NCI-H2227 treated with DMSO at 0.1 percent for 48 hours (cell line): Measurements from ENCODE around the gene HLA-DOA.

ENCODE experiments used
- DNase-seq: peaks from one replicate; lab custom pipeline; 2025; lab: John Stamatoyannopoulos, UW

Gene HLA-DOA

GRCh38 chr6:33017018-33017417 is 7.6 kb upstream of the HLA-DOA start:
- DNase-seq: no peak

GRCh38 chr6:33015798-33016197 is 6.4 kb upstream of the HLA-DOA start:
- DNase-seq: no peak

GRCh38 chr6:33014841-33015634 is 5.6 kb upstream of the HLA-DOA start:
- peak; percentile 76 for DNase-seq

DNA sequence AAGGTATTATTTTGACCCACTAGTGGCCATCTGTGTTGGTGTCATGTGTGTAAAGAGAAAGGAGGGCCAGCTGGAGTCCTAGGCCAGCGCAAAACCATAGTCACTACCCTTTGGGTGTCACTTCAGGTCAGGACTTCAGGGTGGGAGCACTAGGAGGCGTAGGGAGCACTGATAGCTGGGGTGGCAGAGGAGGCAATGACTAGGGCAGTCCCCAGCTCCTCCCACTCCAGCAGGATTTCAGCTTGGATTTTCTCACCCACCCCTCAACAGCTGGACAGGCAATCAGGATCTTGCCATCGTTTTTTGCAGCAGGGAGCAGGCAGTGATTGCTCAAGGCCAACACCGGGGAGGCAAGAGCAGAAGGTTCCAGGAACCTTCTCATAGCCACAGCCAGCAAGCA is 4.2 kb upstream of the HLA-DOA start:
- DNase-seq: no peak

GRCh38 chr6:33010356-33010755 is 965 bp upstream of the HLA-DOA start:
- no peak for DNase-seq

- DNase-seq: no peak
Observed at GRCh38 chr6:33007831-33008400, 1.5 kb downstream of the HLA-DOA start.

GRCh38 chr6:33004940-33005339 is 4.5 kb downstream of the HLA-DOA start:
- no peak for DNase-seq

- DNase-seq: no peak
Observed at GRCh38 chr6:33001685-33002084, 7.7 kb downstream of the HLA-DOA start.

DNA sequence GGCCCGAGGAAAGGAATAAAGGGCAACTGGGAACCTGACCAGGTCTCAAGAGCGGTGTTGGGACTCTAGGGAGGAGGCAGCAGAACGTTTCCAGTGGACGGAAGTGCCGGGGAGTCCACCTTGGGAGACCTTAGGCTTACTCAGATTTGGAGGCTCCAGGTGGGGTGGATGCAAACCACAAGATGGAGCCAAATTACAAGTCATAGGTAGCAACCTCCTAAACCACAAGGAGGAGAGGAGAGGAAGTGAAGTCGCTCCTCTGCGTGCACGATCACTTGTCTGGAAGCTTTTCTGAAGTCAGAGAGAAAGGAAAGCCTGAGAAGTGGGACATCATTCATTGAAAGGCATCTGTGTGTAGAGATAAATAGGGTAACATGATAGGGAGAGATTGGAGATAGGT is 9.3 kb downstream of the HLA-DOA start:
- no peak for DNase-seq

GRCh38 chr6:32995448-32995847 is 13.9 kb downstream of the HLA-DOA start:
- no peak for DNase-seq

GRCh38 chr6:32993363-32993973 is 15.9 kb downstream of the HLA-DOA start:
- no peak for DNase-seq

DNA sequence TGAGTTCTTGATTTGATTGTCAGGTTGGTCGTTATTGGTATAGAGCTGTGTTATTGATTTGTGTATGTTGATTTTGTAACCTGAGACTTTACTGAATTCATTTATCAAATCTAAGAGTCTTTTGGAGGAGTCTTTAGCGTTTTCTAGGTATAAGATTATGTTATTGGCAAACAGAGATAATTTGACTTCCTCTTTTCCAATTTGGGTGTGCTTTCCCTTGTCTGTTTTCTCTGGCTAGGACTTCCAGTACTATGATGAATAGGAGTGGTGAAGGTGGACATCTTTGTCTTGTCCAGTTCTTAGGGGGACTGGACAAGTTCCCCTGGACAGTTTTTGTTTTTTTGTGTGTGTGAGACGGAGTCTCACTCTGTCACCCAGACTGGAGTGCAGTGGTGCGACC is 17.4 kb downstream of the HLA-DOA start:
- no peak for DNase-seq

- DNase-seq: no peak
Observed at GRCh38 chr6:32989368-32989767, 20.0 kb downstream of the HLA-DOA start.

DNA sequence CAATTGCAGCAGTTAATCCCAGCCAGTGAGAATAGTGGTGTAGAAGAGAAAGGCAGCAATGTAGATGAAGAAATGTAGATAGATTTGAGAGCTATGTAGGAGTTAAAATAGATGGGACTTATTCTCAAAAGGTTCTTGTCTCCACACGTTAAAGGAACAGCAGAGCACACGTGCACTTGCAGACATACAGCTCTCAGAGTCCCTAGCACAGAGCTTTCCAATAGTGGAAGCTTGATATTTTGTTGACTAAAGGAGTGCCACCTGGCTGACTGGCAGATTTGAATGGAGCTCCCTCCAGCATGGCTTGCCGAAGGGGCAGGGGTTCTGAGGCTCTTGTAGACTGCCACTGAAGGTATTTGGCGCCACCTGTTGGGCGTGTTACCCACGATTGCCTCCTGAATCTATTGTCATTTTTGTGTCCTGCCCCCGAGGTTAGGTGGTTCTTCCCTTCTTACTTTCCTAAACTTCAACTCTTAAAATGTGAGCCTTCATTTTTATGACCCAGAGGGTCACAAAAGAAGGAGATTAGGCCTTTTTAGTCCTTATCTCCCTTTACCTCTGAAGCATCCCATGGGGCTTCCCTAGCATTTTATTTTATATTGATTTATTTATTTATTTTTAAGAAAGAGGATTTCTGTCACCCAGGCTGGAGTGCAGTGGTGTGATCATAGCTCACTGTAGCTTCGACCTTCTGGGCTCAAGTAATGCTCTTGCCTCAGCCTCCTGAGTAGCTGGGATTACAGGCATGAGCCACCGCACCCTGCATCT is 24.6 kb downstream of the HLA-DOA start:
- peak; percentile 75 for DNase-seq

DNA sequence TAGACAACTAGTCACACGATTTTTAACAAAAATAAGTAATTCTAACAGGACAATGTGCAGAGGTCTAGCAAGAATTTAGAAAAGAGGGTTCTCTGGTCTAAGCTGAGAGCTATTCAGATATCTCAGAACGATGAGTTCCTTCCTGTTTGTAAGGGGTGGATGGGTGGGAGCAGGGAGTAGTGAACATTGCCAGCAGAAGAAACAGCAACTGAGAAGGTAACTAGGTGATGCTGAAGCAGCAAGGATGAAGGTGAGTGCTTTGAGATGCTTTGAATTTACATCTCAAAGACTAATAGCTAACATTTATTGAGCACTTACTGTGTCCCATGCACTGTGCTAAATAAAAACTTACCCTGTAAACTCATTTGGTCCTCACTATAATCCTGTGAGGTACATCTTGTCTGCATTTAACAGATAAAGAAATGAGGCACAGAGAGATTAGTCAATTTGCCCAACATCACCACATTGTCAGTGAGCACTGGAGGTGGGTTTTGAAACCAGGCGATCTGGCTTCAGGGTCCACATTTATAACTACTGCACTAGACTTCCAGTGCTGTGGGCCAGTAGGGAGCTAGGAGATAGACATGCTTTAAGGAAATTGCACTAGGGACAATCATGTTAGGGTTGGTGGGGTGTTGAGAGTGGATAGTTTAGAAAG is 25.3 kb downstream of the HLA-DOA start:
- no peak for DNase-seq

- no peak for DNase-seq
Observed at GRCh38 chr6:32983493-32983848, 25.9 kb downstream of the HLA-DOA start.

DNA sequence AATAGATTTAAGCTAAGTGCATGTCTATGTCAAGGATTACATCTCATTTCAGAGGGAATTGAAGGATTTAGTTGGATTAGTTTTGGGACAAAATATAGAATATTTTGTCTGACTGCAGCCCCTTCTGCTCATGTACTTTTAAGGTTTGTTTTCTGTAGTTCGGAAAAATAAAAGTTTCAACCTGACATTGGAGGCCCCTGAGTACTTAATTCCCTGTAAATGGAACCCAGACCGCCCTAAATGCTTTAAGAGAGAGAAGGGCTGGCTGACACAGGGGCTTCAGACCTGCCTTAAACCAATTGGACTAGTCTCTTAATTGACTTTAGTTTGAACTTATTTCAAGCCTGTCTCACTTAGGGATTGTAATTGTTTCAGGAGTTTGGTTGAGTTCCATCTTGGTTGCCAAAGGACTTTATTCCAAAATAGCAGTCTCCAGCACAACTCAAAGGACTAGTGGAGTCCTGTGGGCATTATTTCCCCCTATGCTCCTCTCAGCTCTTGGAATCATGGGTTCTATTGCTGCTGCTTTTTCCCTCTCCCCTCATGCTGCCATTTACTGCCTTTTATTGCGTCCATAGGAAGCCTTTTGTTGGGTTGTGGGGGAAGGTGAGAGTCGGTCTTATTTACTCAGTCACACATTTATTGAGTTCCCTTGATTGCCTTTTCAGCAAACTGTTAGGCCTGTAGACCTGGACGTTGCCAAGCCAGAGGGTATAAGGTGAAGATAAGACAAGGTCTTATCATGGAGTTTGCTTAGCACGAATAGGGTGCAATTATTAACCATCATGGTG is 26.5 kb downstream of the HLA-DOA start:
- DNase-seq: no peak

DNA sequence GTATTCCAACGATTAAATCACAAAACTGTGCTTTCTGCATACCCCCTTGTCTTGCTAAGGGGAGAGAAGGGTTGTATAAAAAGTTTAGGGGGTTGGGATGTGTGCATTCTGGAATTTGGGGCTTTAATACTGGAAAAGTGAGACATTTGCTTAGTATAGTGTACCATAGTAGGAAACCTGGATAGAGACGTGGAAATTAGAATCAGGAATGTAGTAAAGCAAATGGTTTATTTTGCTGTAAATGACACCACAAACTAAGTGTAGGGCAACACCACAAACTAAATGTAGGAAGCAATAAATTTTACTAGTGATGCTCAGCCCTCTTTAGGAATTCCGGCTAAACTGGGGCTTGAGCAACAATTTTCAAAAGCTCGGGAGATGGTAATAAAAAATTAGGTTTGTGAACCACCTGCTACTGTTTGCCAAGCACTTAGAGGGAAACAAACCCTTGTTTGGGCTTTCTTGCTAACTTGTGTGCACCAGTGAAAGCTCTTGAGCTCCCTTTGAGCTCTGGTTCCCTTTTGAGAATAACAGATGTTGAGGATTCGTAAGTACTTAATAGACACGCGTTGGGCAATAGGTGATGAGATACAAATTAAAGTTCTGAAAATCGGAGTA is 27.2 kb downstream of the HLA-DOA start:
- no peak for DNase-seq

GRCh38 chr6:32980488-32981038 is 28.8 kb downstream of the HLA-DOA start:
- DNase-seq: no peak

DNA sequence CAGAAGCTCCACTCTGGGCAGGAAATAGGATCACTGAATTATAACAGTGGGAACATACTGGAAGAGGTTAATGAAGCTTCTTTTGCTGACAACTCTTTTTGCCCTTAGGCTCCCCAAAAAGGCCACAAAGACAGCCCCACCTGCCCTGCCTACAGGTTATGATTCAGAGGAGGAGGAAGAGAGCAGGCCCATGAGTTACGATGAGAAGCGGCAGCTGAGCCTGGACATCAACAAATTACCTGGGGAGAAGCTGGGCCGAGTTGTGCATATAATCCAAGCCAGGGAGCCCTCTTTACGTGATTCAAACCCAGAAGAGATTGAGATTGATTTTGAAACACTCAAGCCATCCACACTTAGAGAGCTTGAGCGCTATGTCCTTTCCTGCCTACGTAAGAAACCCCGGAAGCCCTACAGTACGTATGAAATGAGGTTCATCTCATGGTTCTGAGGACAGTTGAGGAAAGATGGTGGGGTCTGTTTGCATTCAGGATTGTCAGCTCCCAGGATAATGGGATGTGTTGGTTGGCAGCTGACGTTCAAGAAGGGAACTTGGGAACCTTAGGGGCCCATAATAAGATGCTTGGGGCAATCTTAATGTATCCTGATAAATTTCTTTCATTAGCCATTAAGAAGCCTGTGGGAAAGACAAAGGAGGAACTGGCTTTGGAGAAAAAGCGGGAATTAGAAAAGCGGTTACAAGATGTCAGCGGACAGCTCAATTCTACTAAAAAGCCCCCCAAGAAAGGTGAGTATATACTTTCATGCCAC is 29.5 kb downstream of the HLA-DOA start:
- no peak for DNase-seq
